ENCODE data around the gene LAIR2.

The LAIR2 gene

DNA sequence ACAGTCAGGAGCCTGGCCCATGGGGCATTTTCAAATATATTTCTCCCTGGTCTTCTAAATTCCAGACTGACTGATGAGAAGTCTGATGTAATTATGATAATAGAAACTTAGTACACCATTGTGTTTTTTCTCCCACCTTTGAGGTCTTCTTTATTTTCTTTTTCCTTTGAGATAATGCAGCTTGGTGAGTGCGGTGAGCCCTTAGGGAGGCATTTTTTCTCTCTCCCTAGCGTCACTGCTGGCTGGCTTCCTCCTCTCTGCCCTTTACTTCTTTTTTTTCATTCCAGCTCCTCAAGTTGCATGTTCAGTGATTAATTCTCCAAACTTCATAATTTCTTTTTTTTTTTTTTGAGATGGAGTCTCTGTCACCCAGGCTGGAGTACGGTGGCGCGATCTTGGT lies 16.8 kb upstream of the LAIR2 start:
- DNase-seq (ENCODE audit: low read depth in 1 of 2, low spot score in 1 of 2): no peak
- Histone ChIP-seq H3K27me3 (ENCODE audit: insufficient read depth, poor library complexity, severe bottlenecking) (peaks cover 21% of the 10 kb centered on the region), H3K4me3 (replicated peaks; ENCODE audit: insufficient read depth, low read length) (no peak overlapping the region), H3K27ac (replicated peaks) (no peak overlapping the region)
- TF ChIP-seq GABPA (IDR thresholded peaks at IDR 0.05; ENCODE audit: low read depth): no peak
- no peak for TF ChIP-seq SPI1 (IDR thresholded peaks at IDR 0.05; ENCODE audit: borderline replicate concordance, low read depth)
- no peak for TF ChIP-seq REST (IDR thresholded peaks at IDR 0.05; ENCODE audit: insufficient replicate concordance, low read depth)
- TF ChIP-seq, protein P1, sequence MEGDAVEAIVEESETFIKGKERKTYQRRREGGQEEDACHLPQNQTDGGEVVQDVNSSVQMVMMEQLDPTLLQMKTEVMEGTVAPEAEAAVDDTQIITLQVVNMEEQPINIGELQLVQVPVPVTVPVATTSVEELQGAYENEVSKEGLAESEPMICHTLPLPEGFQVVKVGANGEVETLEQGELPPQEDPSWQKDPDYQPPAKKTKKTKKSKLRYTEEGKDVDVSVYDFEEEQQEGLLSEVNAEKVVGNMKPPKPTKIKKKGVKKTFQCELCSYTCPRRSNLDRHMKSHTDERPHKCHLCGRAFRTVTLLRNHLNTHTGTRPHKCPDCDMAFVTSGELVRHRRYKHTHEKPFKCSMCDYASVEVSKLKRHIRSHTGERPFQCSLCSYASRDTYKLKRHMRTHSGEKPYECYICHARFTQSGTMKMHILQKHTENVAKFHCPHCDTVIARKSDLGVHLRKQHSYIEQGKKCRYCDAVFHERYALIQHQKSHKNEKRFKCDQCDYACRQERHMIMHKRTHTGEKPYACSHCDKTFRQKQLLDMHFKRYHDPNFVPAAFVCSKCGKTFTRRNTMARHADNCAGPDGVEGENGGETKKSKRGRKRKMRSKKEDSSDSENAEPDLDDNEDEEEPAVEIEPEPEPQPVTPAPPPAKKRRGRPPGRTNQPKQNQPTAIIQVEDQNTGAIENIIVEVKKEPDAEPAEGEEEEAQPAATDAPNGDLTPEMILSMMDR (IDR thresholded peaks at IDR 0.05; ENCODE audit: insufficient read depth, low read length): no peak

DNA sequence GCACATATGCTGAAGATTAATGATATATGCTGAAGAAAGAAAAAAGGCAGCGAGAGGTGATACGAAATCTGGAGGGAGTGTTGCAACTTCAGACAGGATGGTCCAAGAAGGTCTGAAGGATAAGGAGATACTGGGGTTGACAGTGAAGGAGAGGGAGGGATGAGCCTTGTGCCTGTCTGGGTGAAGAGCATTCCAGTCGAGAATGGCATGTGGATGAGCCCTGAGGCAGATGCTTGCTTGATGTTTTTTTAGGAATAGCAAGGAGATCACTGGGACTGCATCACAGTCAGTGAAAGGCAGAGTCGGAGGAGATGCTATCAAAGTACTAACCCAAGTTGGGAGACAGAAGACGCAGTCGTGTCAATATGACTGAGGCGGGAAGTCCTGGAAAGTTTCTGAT lies 13.3 kb upstream of the LAIR2 start:
- TF ChIP-seq GABPA (IDR thresholded peaks at IDR 0.05; ENCODE audit: low read depth) (no peak), SPI1 (IDR thresholded peaks at IDR 0.05; ENCODE audit: borderline replicate concordance, low read depth) (no peak), REST (IDR thresholded peaks at IDR 0.05; ENCODE audit: insufficient replicate concordance, low read depth) (no peak), POLR2AphosphoS5 (IDR thresholded peaks at IDR 0.05; ENCODE audit: low read depth) (no peak)
- TF ChIP-seq, protein P1 (IDR thresholded peaks at IDR 0.05; ENCODE audit: insufficient read depth, low read length): no peak
- H3K27ac ChIP-seq (replicated peaks): no peak overlapping the region
- DNase-seq (ENCODE audit: low read depth in 1 of 2, low spot score in 1 of 2): no peak
- no peak overlapping the region for H3K4me3 ChIP-seq (replicated peaks; ENCODE audit: insufficient read depth, low read length)
- H3K27me3 ChIP-seq (ENCODE audit: insufficient read depth, poor library complexity, severe bottlenecking): peaks cover 20% of the 10 kb centered on the region

GRCh38 chr19:54489766-54490165 lies 12.9 kb upstream of the LAIR2 start:
- peaks cover 16% of the 10 kb centered on the region for H3K27me3 ChIP-seq (ENCODE audit: insufficient read depth, poor library complexity, severe bottlenecking)
- TF ChIP-seq SPI1 (IDR thresholded peaks at IDR 0.05; ENCODE audit: borderline replicate concordance, low read depth): no peak
- TF ChIP-seq GABPA (IDR thresholded peaks at IDR 0.05; ENCODE audit: low read depth): no peak
- TF ChIP-seq, protein P1 (IDR thresholded peaks at IDR 0.05; ENCODE audit: insufficient read depth, low read length): no peak
- no peak for TF ChIP-seq POLR2AphosphoS5 (IDR thresholded peaks at IDR 0.05; ENCODE audit: low read depth)
- no peak for TF ChIP-seq REST (IDR thresholded peaks at IDR 0.05; ENCODE audit: insufficient replicate concordance, low read depth)
- no peak overlapping the region for H3K27ac ChIP-seq (replicated peaks)
- no peak for DNase-seq (ENCODE audit: low read depth in 1 of 2, low spot score in 1 of 2)
- no peak overlapping the region for H3K4me3 ChIP-seq (replicated peaks; ENCODE audit: insufficient read depth, low read length)
